ENCODE data around the gene PPFIBP2.

DNA sequence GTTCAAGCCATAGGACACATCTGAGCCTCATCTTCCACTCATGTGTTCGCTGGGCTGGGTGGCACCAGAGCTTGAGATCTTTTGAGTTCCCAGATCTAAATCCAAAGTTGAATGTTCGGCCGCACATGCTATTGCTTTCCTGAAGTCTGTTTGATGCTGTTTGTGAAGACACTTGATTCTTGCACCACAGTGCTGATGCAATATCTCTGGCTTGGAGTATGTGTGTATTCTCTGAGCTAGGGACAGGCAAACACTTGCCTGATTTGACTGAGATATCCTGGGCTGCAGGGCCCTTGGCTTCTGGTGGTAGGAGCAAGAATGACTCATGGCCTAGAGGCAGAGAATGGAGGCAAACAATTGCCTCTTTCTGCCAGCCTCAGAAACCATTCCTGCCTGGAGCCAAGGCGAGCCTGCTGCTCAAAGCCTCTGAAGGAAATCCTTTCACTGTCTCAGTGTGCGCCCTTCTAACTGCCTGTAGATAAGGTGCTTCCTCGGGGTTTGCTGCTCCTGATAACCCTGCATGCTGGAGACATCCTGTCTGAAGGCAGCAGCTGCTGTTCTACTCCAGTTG lies 86.5 kb downstream of the PPFIBP2 start:
- TF ChIP-seq, protein P1, sequence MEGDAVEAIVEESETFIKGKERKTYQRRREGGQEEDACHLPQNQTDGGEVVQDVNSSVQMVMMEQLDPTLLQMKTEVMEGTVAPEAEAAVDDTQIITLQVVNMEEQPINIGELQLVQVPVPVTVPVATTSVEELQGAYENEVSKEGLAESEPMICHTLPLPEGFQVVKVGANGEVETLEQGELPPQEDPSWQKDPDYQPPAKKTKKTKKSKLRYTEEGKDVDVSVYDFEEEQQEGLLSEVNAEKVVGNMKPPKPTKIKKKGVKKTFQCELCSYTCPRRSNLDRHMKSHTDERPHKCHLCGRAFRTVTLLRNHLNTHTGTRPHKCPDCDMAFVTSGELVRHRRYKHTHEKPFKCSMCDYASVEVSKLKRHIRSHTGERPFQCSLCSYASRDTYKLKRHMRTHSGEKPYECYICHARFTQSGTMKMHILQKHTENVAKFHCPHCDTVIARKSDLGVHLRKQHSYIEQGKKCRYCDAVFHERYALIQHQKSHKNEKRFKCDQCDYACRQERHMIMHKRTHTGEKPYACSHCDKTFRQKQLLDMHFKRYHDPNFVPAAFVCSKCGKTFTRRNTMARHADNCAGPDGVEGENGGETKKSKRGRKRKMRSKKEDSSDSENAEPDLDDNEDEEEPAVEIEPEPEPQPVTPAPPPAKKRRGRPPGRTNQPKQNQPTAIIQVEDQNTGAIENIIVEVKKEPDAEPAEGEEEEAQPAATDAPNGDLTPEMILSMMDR (conservative IDR thresholded peaks at IDR 0.05): no peak
- TF ChIP-seq ZFX (IDR thresholded peaks at IDR 0.05): no peak
